Hepatocyte (in vitro differentiated cells): Measurements from ENCODE around the gene KIF26B. TPM values are rescaled to one million over a fixed set of nuclear protein-coding genes. Genes with fewer than 3 reads are reported as not detected.

Experiments used
- DNase-seq: peaks from one replicate; pipeline ENCODE4 v3.0.0-alpha.2; 2016; ENCODE audit warnings: low spot score
- H2AFZ ChIP-seq: fragments of 200-600 bp; sonication (generic); 2 replicates; pipeline ENCODE4 v1.6.0; 2016; ENCODE audit warnings: antibody characterized with exemption, mild to moderate bottlenecking
- H3K27ac ChIP-seq: fragments of 200-600 bp; sonication (generic); 2 replicates; pipeline ENCODE4 v1.5.1; 2016; ENCODE audit warnings: mild to moderate bottlenecking
- H3K27me3 ChIP-seq: fragments of 200-600 bp; sonication (generic); 2 replicates; pipeline ENCODE4 v1.6.1; 2016
- H3K36me3 ChIP-seq: fragments of 200-600 bp; sonication (generic); replicated peaks from 2 replicates; pipeline ENCODE4 v1.5.1; 2016; ENCODE audit warnings: low read depth; ENCODE audit not compliant: insufficient read depth
- H3K4me1 ChIP-seq: fragments of 200-600 bp; sonication (generic); 2 replicates; pipeline ENCODE4 v1.5.1; 2016; ENCODE audit warnings: mild to moderate bottlenecking, moderate library complexity; ENCODE audit not compliant: insufficient read depth
- H3K4me2 ChIP-seq: fragments of 200-600 bp; sonication (generic); 2 replicates; pipeline ENCODE4 v1.6.0; 2016
- H3K4me3 ChIP-seq: fragments of 200-600 bp; sonication (generic); 2 replicates; pipeline ENCODE4 v1.5.1; 2016; ENCODE audit warnings: mild to moderate bottlenecking
- H3K79me2 ChIP-seq: fragments of 200-600 bp; sonication (generic); 2 replicates; pipeline ENCODE4 v1.6.0; 2017; ENCODE audit warnings: mild to moderate bottlenecking
- H3K9me2 ChIP-seq: fragments of 200-600 bp; sonication (generic); replicated peaks from 2 replicates; pipeline ENCODE4 v1.6.0; 2017; ENCODE audit warnings: mild to moderate bottlenecking; ENCODE audit not compliant: insufficient read depth
- H3K9me3 ChIP-seq: fragments of 200-600 bp; sonication (generic); 2 replicates; pipeline ENCODE4 v1.5.1; 2016; ENCODE audit warnings: low read depth, mild to moderate bottlenecking
- H4K20me1 ChIP-seq: fragments of 200-600 bp; sonication (generic); 2 replicates; pipeline ENCODE4 v1.6.0; 2016; ENCODE audit warnings: mild to moderate bottlenecking; ENCODE audit not compliant: insufficient read depth, poor library complexity, severe bottlenecking
- EZH2 ChIP-seq: fragments of 200-600 bp; sonication (generic); IDR thresholded peaks from 2 replicates; pipeline ENCODE4 v1.6.1; 2016; ENCODE audit warnings: antibody characterized with exemption, mild to moderate bottlenecking, borderline replicate concordance
- EZH2phosphoT487 ChIP-seq: fragments of 200-600 bp; sonication (generic); IDR thresholded peaks from one replicate; pipeline ENCODE4 v1.6.1; 2018; ENCODE audit warnings: antibody characterized with exemption, mild to moderate bottlenecking, low read depth, moderate library complexity; ENCODE audit not compliant: unreplicated experiment, severe bottlenecking
- WGBS: methylation state at CpG from one replicate; pipeline ENCODE4 v1.1.6; 2016; ENCODE audit warnings: low lambda C conversion rate; ENCODE audit errors: missing lambda C conversion rate; 5-methylcytosine and 5-hydroxymethylcytosine counted together
- polyA plus RNA-seq: library from polyadenylated mRNA; unstranded; fragments of >200 nt; fragmentation: Nextera tagmentation; extraction: Ambion mirVana; gene quantifications from 2 replicates; pipeline ENCODE4 v1.2.1, GENCODE V29; 2016
- total RNA-seq: library from RNA; depleted of rRNA; stranded (reverse); fragments of >200 nt; gene quantifications from 2 replicates; pipeline ENCODE4 v1.2.3, GENCODE V29; 2014
- TF ChIP-seq, protein P1 (sequence below): fragments of 200-600 bp; sonication (generic); IDR thresholded peaks from 2 replicates; pipeline ENCODE4 v1.5.1; 2016; ENCODE audit warnings: antibody characterized with exemption, mild to moderate bottlenecking; ENCODE audit not compliant: poor library complexity

KIF26B gene
- total and polyA plus RNA-seq, 2 experiments from 2014 or later: 12.7 to 21.6 TPM

DNA sequence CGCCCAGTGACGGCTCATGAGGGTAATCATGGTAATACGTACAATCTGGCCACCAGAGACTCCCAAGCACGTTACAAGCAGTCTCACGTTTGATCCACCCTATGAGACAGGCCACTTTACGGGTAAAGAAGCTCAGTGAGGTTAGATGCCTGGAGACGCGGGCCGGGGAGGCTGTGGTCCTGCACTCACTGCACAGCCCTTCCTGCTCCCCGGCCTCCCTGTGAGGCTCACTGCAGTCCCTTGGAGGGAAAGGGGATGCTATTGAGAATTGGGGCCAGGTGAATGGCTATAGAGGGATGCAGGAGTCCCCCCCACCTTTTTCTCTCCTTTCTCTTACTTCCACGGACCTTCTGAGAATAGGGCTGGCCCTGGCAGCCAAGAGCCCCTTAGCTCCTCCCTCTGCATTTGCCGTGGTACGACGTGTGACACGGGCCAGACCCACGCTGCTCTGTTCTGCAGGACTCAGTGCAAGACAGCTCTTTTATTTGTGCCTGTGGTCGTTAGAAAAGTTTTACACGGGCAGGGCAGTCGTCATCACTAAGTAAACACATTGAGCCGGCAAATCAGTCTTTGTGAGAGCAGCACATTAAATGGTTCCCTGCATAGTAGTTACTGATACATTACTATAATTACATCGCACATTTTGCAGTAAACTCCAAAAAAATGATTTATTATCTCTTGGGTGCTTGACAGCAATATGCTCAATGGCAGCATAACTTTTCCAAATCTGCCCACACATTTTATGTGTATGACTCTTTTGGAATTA, 18.8 kb downstream of the KIF26B start:
- peak; percentile 28 for DNase-seq
- no peak overlapping the region for H3K27ac ChIP-seq
- H3K4me2 ChIP-seq: peak overlapping the region; percentile 64
- H3K9me3 ChIP-seq: no peaks in the 10 kb centered on the region
- H3K9me2 ChIP-seq: no peaks in the 10 kb centered on the region
- H4K20me1 ChIP-seq: peaks cover 15% of the 10 kb centered on the region
- no peaks in the 10 kb centered on the region for H3K36me3 ChIP-seq
- no peak overlapping the region for H3K4me3 ChIP-seq
- 61% methylated on average over 21 of the region's 21 CpGs for WGBS
- H3K79me2 ChIP-seq: peaks cover 95% of the 10 kb centered on the region
- no peak overlapping the region for H2AFZ ChIP-seq
- H3K27me3 ChIP-seq: no peaks in the 10 kb centered on the region
- TF ChIP-seq EZH2phosphoT487: no peak
- peaks cover 18% of the 10 kb centered on the region for H3K4me1 ChIP-seq

DNA sequence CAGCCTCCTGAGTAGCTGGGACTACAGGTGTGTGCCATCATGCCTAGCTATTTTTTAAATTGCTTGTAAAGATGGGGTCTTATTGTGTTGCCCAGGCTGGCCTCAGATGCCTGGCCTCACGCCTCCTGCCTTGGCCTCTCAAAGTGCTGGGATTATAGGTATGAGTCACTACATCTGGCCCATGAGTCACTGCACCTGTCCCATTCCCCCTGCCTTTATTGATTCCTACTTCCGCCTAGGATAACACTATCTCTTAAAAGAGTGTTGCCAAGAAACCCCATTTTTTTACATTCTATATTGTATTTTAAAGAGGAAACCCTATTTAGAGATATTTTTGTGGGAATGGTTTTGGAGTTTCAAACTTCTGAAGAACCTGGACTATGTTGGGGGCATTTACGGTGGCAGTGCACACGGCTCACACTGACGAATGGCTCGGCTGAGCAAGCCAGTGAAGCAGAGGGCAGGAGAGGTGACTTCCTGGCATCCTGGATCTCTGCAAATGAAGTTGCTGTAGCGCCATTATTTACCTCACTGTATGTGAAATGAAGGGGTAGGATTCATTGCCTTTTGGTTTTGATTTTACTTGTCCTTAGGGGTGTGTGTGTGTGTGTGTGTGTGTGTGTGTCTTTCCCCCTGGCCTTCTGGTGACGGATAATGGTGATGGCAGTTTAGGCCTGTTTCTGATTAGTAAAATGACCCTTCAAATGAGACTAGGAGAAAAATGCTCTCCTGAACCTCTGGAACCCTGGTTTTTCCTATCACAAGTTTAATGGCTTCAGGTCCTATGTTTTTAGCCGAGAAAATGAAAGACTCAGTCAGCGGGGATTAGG, 22.5 kb downstream of the KIF26B start:
- H3K4me2 ChIP-seq: no peak overlapping the region
- peak overlapping the region; percentile 73 for H3K27ac ChIP-seq
- peaks cover 94% of the 10 kb centered on the region for H3K79me2 ChIP-seq
- peaks cover 4% of the 10 kb centered on the region for H4K20me1 ChIP-seq
- WGBS: 72% methylated on average over 10 of the region's 10 CpGs
- no peaks in the 10 kb centered on the region for H3K36me3 ChIP-seq
- H3K9me3 ChIP-seq: no peaks in the 10 kb centered on the region
- no peaks in the 10 kb centered on the region for H3K27me3 ChIP-seq
- peaks cover 17% of the 10 kb centered on the region for H3K4me1 ChIP-seq
- H3K4me3 ChIP-seq: no peak overlapping the region
- DNase-seq: peak; percentile 43
- no peaks in the 10 kb centered on the region for H3K9me2 ChIP-seq
- TF ChIP-seq, protein P1, sequence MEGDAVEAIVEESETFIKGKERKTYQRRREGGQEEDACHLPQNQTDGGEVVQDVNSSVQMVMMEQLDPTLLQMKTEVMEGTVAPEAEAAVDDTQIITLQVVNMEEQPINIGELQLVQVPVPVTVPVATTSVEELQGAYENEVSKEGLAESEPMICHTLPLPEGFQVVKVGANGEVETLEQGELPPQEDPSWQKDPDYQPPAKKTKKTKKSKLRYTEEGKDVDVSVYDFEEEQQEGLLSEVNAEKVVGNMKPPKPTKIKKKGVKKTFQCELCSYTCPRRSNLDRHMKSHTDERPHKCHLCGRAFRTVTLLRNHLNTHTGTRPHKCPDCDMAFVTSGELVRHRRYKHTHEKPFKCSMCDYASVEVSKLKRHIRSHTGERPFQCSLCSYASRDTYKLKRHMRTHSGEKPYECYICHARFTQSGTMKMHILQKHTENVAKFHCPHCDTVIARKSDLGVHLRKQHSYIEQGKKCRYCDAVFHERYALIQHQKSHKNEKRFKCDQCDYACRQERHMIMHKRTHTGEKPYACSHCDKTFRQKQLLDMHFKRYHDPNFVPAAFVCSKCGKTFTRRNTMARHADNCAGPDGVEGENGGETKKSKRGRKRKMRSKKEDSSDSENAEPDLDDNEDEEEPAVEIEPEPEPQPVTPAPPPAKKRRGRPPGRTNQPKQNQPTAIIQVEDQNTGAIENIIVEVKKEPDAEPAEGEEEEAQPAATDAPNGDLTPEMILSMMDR: no peak
- TF ChIP-seq EZH2 (no peak), EZH2phosphoT487 (no peak)
- H2AFZ ChIP-seq: no peak overlapping the region

DNA sequence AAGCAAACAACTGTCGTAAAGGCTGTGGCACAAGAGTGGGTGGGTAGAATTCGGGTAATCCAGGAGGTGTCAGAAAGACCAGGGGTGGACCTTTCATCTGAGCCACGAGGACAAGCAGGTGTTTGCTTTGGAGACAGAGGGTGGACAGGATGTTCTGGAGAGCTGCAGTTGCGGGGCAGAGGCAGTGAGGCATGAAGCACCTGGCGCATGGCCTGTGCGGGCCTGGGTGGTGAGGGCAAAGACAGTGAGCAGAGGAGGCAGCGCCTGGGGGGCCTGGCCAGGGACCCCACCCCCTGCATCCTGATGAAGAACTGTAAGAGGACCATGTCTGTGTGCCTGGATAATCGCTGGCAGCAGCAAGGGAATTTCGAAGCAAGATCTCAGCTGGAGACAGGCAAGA, 24.9 kb downstream of the KIF26B start:
- Histone ChIP-seq H3K79me2 (peaks cover 99% of the 10 kb centered on the region), H3K27me3 (no peaks in the 10 kb centered on the region), H3K4me3 (no peak overlapping the region), H3K4me2 (no peak overlapping the region), H2AFZ (no peak overlapping the region), H3K4me1 (peaks cover 12% of the 10 kb centered on the region), H3K9me2 (no peaks in the 10 kb centered on the region), H3K27ac (no peak overlapping the region), H4K20me1 (peaks cover 6% of the 10 kb centered on the region), H3K9me3 (no peaks in the 10 kb centered on the region), H3K36me3 (no peaks in the 10 kb centered on the region)
- DNase-seq: no peak
- WGBS: 77% methylated on average over 9 of the region's 9 CpGs
- TF ChIP-seq EZH2: no peak
- TF ChIP-seq EZH2phosphoT487: no peak
- TF ChIP-seq, protein P1: no peak

DNA sequence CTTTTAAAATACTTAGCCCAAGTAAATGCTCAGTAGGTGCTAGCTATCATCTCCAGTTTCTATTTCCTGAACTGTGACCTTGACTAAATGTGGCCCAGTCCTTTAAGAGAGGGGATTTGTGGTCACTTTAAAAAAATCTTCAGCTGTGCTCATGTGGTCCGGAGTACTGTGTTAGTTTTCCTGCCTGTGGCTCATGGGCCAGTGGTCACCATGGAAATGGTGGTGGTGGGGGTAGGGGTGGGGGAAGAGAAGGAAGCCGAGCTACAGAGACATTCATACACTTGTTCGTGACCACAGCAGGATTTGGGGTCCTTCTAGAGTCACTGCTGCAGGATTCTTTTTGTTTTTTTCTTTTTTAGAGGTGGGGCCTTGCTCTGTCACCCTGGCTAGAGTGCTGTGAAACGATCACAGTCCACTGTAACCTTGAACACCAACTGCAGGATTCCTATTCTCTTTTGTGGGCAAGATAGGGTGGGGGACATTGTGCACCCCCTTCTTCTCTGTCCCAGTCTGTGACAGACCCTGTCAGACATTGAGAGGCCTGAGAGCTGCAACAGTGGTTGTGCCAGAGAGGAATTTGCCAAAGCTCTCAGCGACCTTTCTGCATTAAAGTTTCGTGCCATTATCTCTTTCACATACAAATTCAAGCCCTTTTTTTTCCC, 25.8 kb downstream of the KIF26B start:
- Histone ChIP-seq H3K36me3 (no peaks in the 10 kb centered on the region), H3K4me2 (no peak overlapping the region), H3K27me3 (no peaks in the 10 kb centered on the region), H3K27ac (no peak overlapping the region), H4K20me1 (peaks cover 6% of the 10 kb centered on the region), H3K9me2 (no peaks in the 10 kb centered on the region), H3K4me3 (no peak overlapping the region), H3K4me1 (peaks cover 12% of the 10 kb centered on the region), H3K79me2 (peaks cover 99% of the 10 kb centered on the region), H2AFZ (no peak overlapping the region), H3K9me3 (no peaks in the 10 kb centered on the region)
- DNase-seq: no peak
- TF ChIP-seq EZH2phosphoT487 (no peak), EZH2 (no peak)
- TF ChIP-seq, protein P1: no peak
- WGBS: 73% methylated on average over 6 of the region's 6 CpGs
